ENCODE results near the gene INPP5K.

DNA sequence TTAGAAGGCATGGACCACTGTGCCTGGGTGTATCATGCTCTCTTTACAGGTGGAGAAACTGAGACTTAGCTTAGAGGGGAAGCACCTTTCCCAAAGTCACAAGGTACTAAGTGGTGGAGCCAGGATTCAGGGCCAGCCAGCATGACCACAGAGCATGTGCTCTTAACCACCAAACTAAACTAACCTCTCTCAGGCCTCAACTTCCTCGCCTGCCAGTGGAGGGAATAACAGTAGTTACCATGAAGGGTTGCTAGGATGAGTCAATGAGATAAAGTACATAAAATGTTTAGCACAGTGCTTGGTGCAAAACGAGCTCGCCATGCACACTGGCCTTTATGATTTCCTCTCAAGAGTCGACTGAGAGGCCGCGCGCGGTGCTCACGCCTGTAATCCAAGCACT, 17.5 kb downstream of the INPP5K start:
- TF ChIP-seq, protein P1, sequence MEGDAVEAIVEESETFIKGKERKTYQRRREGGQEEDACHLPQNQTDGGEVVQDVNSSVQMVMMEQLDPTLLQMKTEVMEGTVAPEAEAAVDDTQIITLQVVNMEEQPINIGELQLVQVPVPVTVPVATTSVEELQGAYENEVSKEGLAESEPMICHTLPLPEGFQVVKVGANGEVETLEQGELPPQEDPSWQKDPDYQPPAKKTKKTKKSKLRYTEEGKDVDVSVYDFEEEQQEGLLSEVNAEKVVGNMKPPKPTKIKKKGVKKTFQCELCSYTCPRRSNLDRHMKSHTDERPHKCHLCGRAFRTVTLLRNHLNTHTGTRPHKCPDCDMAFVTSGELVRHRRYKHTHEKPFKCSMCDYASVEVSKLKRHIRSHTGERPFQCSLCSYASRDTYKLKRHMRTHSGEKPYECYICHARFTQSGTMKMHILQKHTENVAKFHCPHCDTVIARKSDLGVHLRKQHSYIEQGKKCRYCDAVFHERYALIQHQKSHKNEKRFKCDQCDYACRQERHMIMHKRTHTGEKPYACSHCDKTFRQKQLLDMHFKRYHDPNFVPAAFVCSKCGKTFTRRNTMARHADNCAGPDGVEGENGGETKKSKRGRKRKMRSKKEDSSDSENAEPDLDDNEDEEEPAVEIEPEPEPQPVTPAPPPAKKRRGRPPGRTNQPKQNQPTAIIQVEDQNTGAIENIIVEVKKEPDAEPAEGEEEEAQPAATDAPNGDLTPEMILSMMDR (IDR thresholded peaks at IDR 0.05), result no peak
- no peak for TF ChIP-seq POLR2AphosphoS5 (IDR thresholded peaks at IDR 0.05)
